Fibroblast of villous mesenchyme (primary cell): ENCODE results near the gene NCKAP5. TPM values are rescaled to one million over a fixed set of nuclear protein-coding genes. Genes with fewer than 3 reads are reported as not detected.

Experiments
- DNase-seq: peaks from one replicate; pipeline ENCODE4 v3.0.0-alpha.2; 2010; ENCODE audit warnings: low read depth
- H3K4me3 ChIP-seq: 2 replicates; pipeline ENCODE4 v1.5.1; 2011; ENCODE audit warnings: low read depth, mild to moderate bottlenecking, low read length
- CTCF ChIP-seq: IDR thresholded peaks from 2 replicates; pipeline ENCODE4 v1.5.1; 2012; ENCODE audit warnings: low read depth, mild to moderate bottlenecking, low read length; ENCODE audit not compliant: insufficient read depth
- total RNA-seq: library from RNA; depleted of rRNA; stranded (reverse); fragments of >200 nt; gene quantifications from 2 replicates; pipeline ENCODE4 v1.2.3, GENCODE V29; 2012

NCKAP5 gene
- total RNA-seq, 1 donor: 47.9 TPM

GRCh38 chr2:133576714-133577113 lies 8.5 kb upstream of the NCKAP5 start:
- no peak for TF ChIP-seq CTCF
- H3K4me3 ChIP-seq: no peak overlapping the region
- no peak for DNase-seq

GRCh38 chr2:133574620-133575019 lies 6.4 kb upstream of the NCKAP5 start:
- no peak for TF ChIP-seq CTCF
- no peak for DNase-seq

GRCh38 chr2:133574186-133574585 lies 5.9 kb upstream of the NCKAP5 start:
- TF ChIP-seq CTCF: no peak

More at GRCh38 chr2:133574620-133575019, 6.4 kb upstream of the NCKAP5 start:
- H3K4me3 ChIP-seq: no peak overlapping the region

GRCh38 chr2:133573491-133574162 lies 5.4 kb upstream of the NCKAP5 start:
- H3K4me3 ChIP-seq: no peak overlapping the region
- no peak for DNase-seq
- no peak for TF ChIP-seq CTCF

More at GRCh38 chr2:133574186-133574585, 5.9 kb upstream of the NCKAP5 start:
- H3K4me3 ChIP-seq: no peak overlapping the region
- DNase-seq: no peak

- no peak for TF ChIP-seq CTCF
- H3K4me3 ChIP-seq: no peak overlapping the region
- DNase-seq: no peak
Observed at GRCh38 chr2:133571249-133571648, 3.0 kb upstream of the NCKAP5 start.

GRCh38 chr2:133570542-133570941 lies 2.3 kb upstream of the NCKAP5 start:
- DNase-seq: no peak
- no peak overlapping the region for H3K4me3 ChIP-seq
- TF ChIP-seq CTCF: no peak

GRCh38 chr2:133569286-133569830 lies 1.1 kb upstream of the NCKAP5 start:
- no peak overlapping the region for H3K4me3 ChIP-seq
- no peak for TF ChIP-seq CTCF
- DNase-seq: no peak
